Activated naive CD4-positive, alpha-beta T cell treated with anti-CD3 and anti-CD28 coated beads, Interleukin-2, amount 50 U/mL, for 72 hours (primary cell): ENCODE results near the gene CCL7. TPM values are rescaled to one million over a fixed set of nuclear protein-coding genes. Genes with fewer than 3 reads are reported as not detected.
A peak's percentile ranks its signal among the peaks of the same experiment; 100 is the strongest.

Source experiments
- ATAC-seq, 2 donors: fragments of 150-1000 bp; cut with Tn5 transposase; 2 replicates each; pipeline ENCODE4 v1.10.0; 2021; ENCODE audit warnings: mild to moderate bottlenecking in 2 of 2, moderate library complexity in 2 of 2
- DNase-seq, 2 donors: peaks; one replicate each; pipeline ENCODE4 v3.0.0; 2021 to 2022; ENCODE audit warnings: low spot score in 2 of 2
- H3K27ac Mint-ChIP-seq, 2 donors: one replicate each; pipeline ENCODE4 v1.8.0; 2022; ENCODE audit warnings: mild to moderate bottlenecking in 2 of 2, mixed read lengths in 2 of 2
- H3K36me3 Mint-ChIP-seq, 2 donors: one replicate each; pipeline ENCODE4 v1.8.0; 2022; ENCODE audit warnings: mixed read lengths in 2 of 2
- H3K9me3 Mint-ChIP-seq, 2 donors: one replicate each; pipeline ENCODE4 v1.8.0; 2022; ENCODE audit warnings: mixed read lengths in 2 of 2
- total RNA-seq, 2 donors: library from RNA; stranded (reverse); gene quantifications; one replicate each; pipeline ENCODE4 v1.2.3, GENCODE V29; 2022

The CCL7 gene
- total RNA-seq, 2 donors from 2014 or later, result not detected

DNA sequence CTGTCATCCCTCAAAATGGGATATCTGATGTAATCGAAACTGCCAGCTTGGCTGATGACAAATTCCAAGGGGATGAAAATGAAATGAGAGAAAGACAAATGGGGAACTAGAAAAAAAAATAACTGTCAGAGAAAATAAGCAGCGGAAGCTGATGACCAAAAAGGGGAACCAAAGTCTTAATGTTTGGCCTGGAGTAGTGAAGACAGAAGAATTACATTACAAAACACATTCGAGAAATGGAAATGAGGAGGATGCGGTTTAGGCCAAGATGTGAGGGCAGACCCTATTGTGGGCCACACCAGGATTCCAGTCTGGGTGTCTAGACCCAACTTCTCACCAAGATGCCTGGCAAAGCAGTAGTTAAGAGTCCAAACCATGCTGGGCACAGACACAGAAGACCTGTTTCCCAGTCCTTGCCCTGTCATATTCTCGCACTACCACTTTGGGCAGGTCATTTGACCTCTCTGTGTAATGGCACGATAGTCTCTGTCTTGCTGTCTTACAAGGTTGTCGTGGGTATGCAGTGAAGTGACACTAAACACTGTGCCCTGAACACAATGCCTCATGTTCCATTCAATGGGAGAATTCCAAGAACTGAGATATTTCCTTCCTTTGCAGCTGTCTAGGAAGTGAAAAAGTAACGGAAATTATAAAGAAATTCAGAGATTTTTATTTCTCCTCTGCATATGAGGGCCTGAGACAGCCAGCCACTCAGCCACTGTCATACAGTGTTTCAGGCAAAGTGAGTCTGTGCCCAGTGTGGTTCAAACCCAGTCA is 27.2 kb upstream of the CCL7 start:
- DNase-seq, result no peak
- H3K36me3 Mint-ChIP-seq, result no peaks in the 10 kb centered on the region
- ATAC-seq, result no peak

DNA sequence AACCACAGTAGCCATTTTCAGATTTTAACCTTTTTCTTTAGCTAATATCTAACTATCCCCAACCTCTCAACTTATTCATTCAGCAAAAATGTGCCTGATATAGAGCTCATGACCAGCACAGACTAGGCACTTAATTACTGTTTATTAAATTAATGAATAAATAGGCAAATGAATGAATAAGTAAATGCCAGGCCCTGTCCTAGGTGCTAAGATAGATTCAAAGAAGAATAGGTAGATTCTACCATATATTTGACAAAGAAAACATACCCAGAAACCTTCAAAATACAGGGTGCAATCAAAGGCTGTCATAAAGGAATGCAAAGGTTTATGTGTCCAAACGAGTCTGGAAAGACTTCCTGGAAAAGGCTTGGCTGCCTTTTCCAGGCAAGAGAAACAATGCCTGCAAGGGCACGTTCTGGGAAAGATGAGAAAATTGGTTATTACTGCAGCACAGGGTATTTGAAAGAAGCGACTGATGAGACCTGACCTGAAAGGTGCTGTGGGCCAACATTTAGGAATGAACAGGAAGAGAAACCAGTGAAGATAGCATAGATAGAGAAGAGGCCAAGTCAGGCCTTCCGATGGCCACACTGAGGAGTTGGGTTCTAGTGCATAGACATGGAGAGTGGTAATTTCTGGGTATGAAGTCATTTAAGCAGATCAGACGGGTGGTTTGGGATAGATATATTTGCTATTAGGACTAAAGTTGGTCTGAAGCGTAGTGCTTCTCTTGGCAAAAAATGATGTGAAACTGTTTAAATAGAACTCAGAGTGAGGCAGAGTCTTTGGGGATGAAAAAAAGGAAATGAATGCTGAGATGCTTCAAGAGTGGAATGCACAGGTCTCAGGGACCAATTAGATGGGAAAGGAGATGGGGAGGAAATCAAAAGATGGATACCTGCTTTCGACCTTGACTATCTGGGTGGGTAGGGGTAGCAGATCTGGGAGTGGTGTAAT is 26.4 kb upstream of the CCL7 start:
- Mint-ChIP-seq H3K36me3 (no peaks in the 10 kb centered on the region), H3K27ac (no peak overlapping the region), H3K9me3 (no peaks in the 10 kb centered on the region)
- DNase-seq (no peak), ATAC-seq (no peak)

More for the DNA sequence above, 27.2 kb upstream of the CCL7 start:
- Mint-ChIP-seq H3K9me3 (no peaks in the 10 kb centered on the region), H3K27ac (no peak overlapping the region)

- no peaks in the 10 kb centered on the region for H3K9me3 Mint-ChIP-seq
- H3K36me3 Mint-ChIP-seq, result no peaks in the 10 kb centered on the region
- H3K27ac Mint-ChIP-seq, result no peak overlapping the region
- no peak for DNase-seq
- no peak for ATAC-seq
Observed at GRCh38 chr17:34245351-34245905, 24.6 kb upstream of the CCL7 start.

DNA sequence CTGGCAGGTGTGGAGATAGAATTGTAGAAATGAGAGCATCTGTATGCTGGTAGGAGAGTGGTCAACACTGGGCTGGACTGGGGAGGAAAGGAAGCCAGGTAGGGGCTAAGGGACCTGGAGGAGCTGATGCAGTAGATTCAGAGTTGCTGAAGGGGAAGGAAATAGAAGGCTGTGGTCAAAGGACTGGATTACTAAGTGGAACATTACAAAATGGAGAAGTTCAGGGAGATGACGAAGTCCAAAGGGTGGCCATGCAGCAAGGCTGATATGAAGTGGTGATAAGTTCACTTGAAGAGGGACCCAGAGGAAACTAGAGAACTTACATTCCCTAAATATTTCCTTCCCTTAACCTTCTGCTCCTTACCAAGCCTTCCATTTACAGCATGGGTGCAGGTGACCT is 23.6 kb upstream of the CCL7 start:
- H3K27ac Mint-ChIP-seq, result no peak overlapping the region
- no peaks in the 10 kb centered on the region for H3K9me3 Mint-ChIP-seq
- ATAC-seq, result no peak
- DNase-seq, result no peak
- no peaks in the 10 kb centered on the region for H3K36me3 Mint-ChIP-seq

- ATAC-seq (no peak), DNase-seq (no peak)
- no peaks in the 10 kb centered on the region for H3K36me3 Mint-ChIP-seq
- no peak overlapping the region for H3K27ac Mint-ChIP-seq
- no peaks in the 10 kb centered on the region for H3K9me3 Mint-ChIP-seq
Observed at GRCh38 chr17:34246881-34247280, 23.1 kb upstream of the CCL7 start.

DNA sequence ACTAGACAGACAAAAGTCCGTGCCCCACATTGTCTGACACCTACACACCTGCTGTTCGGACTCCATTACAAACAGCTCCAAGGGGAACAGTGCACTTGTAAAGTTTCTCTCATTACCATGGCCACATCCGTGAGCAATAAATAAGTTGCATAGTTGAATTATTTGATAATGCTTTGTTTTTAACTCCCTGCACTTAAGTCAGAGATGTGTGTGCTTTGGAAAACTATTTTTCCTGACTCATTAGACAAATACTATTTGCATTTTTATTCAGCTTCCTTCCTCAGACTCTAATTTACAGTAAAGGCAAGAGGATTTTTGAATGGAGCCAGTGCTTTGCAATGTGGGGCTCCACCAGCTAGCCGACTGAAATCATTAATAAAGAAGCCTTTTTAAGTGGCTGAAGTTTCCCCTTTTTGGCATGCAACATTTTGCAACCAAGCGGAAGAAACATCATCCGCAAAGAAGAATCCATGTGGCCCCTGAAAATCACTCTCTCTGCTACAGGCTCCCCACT is 21.5 kb upstream of the CCL7 start:
- DNase-seq, result no peak
- H3K36me3 Mint-ChIP-seq, result no peaks in the 10 kb centered on the region
- no peak overlapping the region for H3K27ac Mint-ChIP-seq
- no peak for ATAC-seq
- H3K9me3 Mint-ChIP-seq, result no peaks in the 10 kb centered on the region

GRCh38 chr17:34249061-34249460 is 21.0 kb upstream of the CCL7 start:
- H3K27ac Mint-ChIP-seq, result no peak overlapping the region
- no peaks in the 10 kb centered on the region for H3K36me3 Mint-ChIP-seq
- no peak for DNase-seq
- no peaks in the 10 kb centered on the region for H3K9me3 Mint-ChIP-seq
- ATAC-seq, result no peak

DNA sequence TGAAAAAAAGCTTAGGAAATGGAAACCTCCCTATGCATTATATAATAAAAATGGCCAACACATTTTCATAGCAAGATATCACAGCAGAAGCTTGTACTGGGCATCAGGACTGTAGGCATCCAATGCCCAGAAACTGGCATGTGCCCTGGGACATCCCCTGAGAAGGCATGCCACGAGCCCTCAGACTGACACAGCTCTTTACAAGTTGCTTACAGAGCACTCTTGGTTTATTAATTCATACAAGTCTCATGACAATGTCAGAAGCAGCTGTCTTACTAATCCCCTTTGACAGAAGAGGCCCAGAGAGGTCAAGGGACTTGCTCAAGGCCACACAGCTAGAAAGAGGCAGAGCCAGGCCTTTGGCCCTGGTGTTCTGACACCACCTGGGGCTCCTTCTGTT is 20.5 kb upstream of the CCL7 start:
- H3K27ac Mint-ChIP-seq, result no peak overlapping the region

GRCh38 chr17:34251186-34251585 is 18.8 kb upstream of the CCL7 start:
- Mint-ChIP-seq H3K36me3 (no peaks in the 10 kb centered on the region), H3K27ac (no peak overlapping the region), H3K9me3 (no peaks in the 10 kb centered on the region)
- DNase-seq, result no peak
- no peak for ATAC-seq

More for the DNA sequence above, 20.5 kb upstream of the CCL7 start:
- ATAC-seq (no peak), DNase-seq (no peak)
- no peaks in the 10 kb centered on the region for H3K9me3 Mint-ChIP-seq
- H3K36me3 Mint-ChIP-seq, result no peaks in the 10 kb centered on the region

GRCh38 chr17:34252095-34252443 is 18.0 kb upstream of the CCL7 start:
- Mint-ChIP-seq H3K36me3 (no peaks in the 10 kb centered on the region), H3K27ac (no peak overlapping the region), H3K9me3 (no peaks in the 10 kb centered on the region)
- no peak for ATAC-seq
- no peak for DNase-seq

GRCh38 chr17:34252444-34253138 is 17.4 kb upstream of the CCL7 start:
- peaks cover 0 to 1% of the 10 kb centered on the region in 2 donors for H3K9me3 Mint-ChIP-seq
- no peaks in the 10 kb centered on the region for H3K36me3 Mint-ChIP-seq
- DNase-seq, result no peak
- no peak overlapping the region for H3K27ac Mint-ChIP-seq
- peak in 1 of 2 donors; percentile 48 for ATAC-seq

- Mint-ChIP-seq H3K9me3 (peaks cover 0 to 3% of the 10 kb centered on the region in 2 donors), H3K27ac (no peak overlapping the region), H3K36me3 (no peaks in the 10 kb centered on the region)
- ATAC-seq (no peak), DNase-seq (no peak)
Observed at GRCh38 chr17:34253139-34253525, 16.9 kb upstream of the CCL7 start.

DNA sequence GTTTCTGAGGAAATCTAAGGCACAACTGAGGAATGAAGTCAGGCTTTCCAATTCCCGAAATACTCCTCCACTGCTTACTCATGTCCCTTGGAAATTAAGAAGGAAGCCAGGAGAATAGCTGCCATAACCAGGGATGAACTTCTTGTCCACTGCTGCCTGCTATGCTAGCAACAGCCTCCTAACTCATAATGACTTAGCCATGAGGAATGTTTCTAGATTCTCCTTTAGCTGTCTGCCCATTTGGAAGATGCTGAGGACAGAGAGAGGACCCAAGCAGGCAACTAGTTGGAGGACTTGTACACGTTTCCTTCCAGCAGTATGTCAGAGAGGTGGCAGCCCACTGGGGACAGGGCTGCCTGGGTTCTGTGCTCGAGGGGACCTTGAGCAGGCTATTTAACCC is 15.9 kb upstream of the CCL7 start:
- no peaks in the 10 kb centered on the region for H3K36me3 Mint-ChIP-seq
- no peak overlapping the region for H3K27ac Mint-ChIP-seq
- DNase-seq (no peak), ATAC-seq (no peak)
- peaks cover 0 to 3% of the 10 kb centered on the region in 2 donors for H3K9me3 Mint-ChIP-seq

- Mint-ChIP-seq H3K27ac (no peak within 1 kb of the TSS), H3K9me3 (peaks cover 0 to 3% of the 10 kb centered on the region in 2 donors), H3K36me3 (no peaks in the 10 kb centered on the region)
- ATAC-seq (no peak), DNase-seq (no peak)
Observed at GRCh38 chr17:34254651-34255380, 15.2 kb upstream of the CCL7 start, which contains the start of gene CCL2. CCL2 (plus strand) TSS chr17:34255285; CDS start chr17:34255350, 65 bp downstream.

- DNase-seq (no peak), ATAC-seq (no peak)
- Mint-ChIP-seq H3K36me3 (no peaks in the 10 kb centered on the region), H3K9me3 (peaks cover 0 to 3% of the 10 kb centered on the region in 2 donors), H3K27ac (no peak overlapping the region)
Observed at GRCh38 chr17:34255381-34255732, 14.7 kb upstream of the CCL7 start.

- peaks cover 0 to 3% of the 10 kb centered on the region in 2 donors for H3K9me3 Mint-ChIP-seq
- H3K36me3 Mint-ChIP-seq, result no peaks in the 10 kb centered on the region
- no peak for DNase-seq
- ATAC-seq, result no peak
- H3K27ac Mint-ChIP-seq, result no peak overlapping the region
Observed at GRCh38 chr17:34255841-34256240, 14.2 kb upstream of the CCL7 start.
